Testis (tissue), 3 donors: ENCODE results near the gene ARHGAP26. TPM values are rescaled to one million over a fixed set of nuclear protein-coding genes. Genes with fewer than 3 reads are reported as not detected.

Source experiments
- DNase-seq: peaks from one replicate; pipeline ENCODE4 v3.0.0-alpha.2; 2019
- H3K27ac ChIP-seq, 2 donors: fragments of 200-600 bp; sonication (generic); one replicate each; pipeline ENCODE4 v1.5.1; 2019
- H3K27me3 ChIP-seq: fragments of 200-600 bp; sonication (generic); one replicate; pipeline ENCODE4 v1.5.1; 2019
- H3K36me3 ChIP-seq: fragments of 200-600 bp; sonication (generic); one replicate; pipeline ENCODE4 v1.5.1; 2017; ENCODE audit warnings: low read depth; ENCODE audit errors: missing control alignments
- H3K4me1 ChIP-seq: fragments of 200-600 bp; sonication (generic); one replicate; pipeline ENCODE4 v1.5.1; 2019
- H3K4me3 ChIP-seq, 2 donors: fragments of 200-600 bp; sonication (generic); one replicate each; pipeline ENCODE4 v1.5.1; 2017 to 2019
- H3K9me3 ChIP-seq: fragments of 200-600 bp; sonication (generic); one replicate; pipeline ENCODE4 v1.5.1; 2017
- POLR2A ChIP-seq: fragments of 450-650 bp; IDR thresholded peaks from one replicate; pipeline ENCODE4 v1.6.1; 2017; ENCODE audit warnings: antibody characterized with exemption, mild to moderate bottlenecking, moderate library complexity
- WGBS, 2 donors: methylation state at CpG; one replicate each; pipeline ENCODE4 v1.1.5; 2018; 5-methylcytosine and 5-hydroxymethylcytosine counted together
- intact Hi-C: fragments of 100-400 bp; cut with DNase I; formaldehyde crosslinking; loops from one replicate; pipeline ENCODE4 v1.15.1; 2023; ENCODE audit warnings: low total_unique reads
- polyA plus RNA-seq: library from polyadenylated mRNA; stranded (reverse); fragments of 350-450 nt; fragmentation: Illumina TruSeq; extraction: RNeasy Lipid Tissue Mini Kit (QIAGEN cat#74804); gene quantifications from one replicate; pipeline ENCODE4 v1.2.3, GENCODE V29; 2014; ENCODE audit warnings: low read depth, low replicate concordance; ENCODE audit not compliant: insufficient read depth
- total RNA-seq, 2 donors: library from RNA; depleted of rRNA; stranded (reverse); fragments of >200 nt; gene quantifications; one replicate each; pipeline ENCODE4 v1.2.3, GENCODE V29; 2016
- TF ChIP-seq, protein P1 (sequence below), 3 experiments: fragments of 450-650 bp in 2 of 3; fragments of 200-600 bp in 1 of 3; sonication (generic) in 1 of 3; IDR thresholded peaks; one replicate each; pipeline ENCODE4 v1.5.1; 2016 to 2019; ENCODE audit warnings: antibody characterized with exemption in 3 of 3, mild to moderate bottlenecking in 2 of 3, moderate library complexity in 1 of 3

ARHGAP26 gene
- total and polyA plus RNA-seq, 3 donors from 2014 or later = 33.8 to 98.7 (median 95.7) TPM

DNA sequence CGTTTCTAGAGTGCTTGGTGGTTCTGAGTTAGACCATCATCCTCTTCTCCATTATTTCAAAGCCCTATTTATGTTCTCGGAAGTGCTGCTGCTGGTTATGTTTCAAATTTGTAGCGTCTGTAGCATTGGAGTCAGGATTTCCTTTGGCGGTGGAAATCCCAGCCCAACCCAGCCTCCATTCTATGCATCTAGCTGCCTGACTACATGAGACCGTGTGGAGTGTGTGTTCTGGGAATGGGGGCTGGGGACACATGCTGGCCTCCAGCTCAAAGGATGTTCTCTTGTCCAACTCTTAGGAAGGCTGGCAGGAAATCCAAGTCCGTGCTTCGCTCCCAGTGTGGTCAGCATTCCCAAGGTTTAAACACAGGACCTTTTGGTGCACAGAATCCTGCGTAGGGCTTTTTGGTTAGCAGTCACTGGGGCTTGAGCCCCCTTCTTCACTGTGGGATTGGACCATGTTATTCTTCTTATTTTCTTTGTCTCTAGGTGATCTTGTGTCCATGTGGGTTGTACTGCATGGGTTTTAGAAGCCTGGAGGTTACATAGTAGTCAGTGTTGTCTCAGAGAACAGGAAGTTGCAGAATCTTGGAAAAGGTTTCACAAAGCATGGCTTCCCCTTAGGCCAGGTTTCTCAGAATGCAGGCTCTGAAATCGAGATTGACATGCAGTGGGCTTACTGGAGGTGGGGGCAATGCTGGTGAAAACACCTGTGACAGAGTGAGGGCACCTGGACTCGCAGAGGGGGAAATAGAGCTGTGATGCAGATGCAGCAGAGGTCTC, 132.2 kb downstream of the ARHGAP26 start:
- peaks cover 4% of the 10 kb centered on the region for H3K4me1 ChIP-seq
- WGBS, 2 donors = 81 to 82% methylated on average over 10 of the region's 10 CpGs
- no peak overlapping the region for H3K4me3 ChIP-seq
- no peaks in the 10 kb centered on the region for H3K27me3 ChIP-seq
- intact Hi-C loops = no loop called here
- H3K36me3 ChIP-seq = no peaks in the 10 kb centered on the region
- DNase-seq = no peak
- TF ChIP-seq POLR2A = no peak
- TF ChIP-seq, protein P1, sequence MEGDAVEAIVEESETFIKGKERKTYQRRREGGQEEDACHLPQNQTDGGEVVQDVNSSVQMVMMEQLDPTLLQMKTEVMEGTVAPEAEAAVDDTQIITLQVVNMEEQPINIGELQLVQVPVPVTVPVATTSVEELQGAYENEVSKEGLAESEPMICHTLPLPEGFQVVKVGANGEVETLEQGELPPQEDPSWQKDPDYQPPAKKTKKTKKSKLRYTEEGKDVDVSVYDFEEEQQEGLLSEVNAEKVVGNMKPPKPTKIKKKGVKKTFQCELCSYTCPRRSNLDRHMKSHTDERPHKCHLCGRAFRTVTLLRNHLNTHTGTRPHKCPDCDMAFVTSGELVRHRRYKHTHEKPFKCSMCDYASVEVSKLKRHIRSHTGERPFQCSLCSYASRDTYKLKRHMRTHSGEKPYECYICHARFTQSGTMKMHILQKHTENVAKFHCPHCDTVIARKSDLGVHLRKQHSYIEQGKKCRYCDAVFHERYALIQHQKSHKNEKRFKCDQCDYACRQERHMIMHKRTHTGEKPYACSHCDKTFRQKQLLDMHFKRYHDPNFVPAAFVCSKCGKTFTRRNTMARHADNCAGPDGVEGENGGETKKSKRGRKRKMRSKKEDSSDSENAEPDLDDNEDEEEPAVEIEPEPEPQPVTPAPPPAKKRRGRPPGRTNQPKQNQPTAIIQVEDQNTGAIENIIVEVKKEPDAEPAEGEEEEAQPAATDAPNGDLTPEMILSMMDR (IDR thresholded peaks at IDR 0.05) = no peak
- no peaks in the 10 kb centered on the region for H3K9me3 ChIP-seq
- H3K27ac ChIP-seq = no peak overlapping the region

DNA sequence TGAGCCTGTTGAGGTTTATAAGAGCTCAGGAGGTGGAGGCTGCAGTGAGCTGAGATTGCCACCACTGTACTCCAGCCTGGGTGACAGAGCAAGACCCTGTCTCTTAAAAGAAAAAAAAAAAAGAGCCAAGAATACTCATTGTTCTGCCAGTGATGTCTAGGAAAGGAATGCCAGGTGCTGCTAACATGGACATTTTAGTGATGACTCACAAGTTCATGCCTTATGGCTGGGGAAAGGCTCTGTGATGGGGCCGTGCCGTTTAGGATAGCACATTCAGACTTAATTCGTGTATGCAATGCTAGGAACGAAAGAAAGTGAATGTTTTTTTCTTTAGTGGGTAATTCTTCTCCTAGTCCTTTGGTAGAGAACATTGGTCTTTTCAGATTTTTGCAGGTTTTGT, 134.2 kb downstream of the ARHGAP26 start:
- no peaks in the 10 kb centered on the region for H3K9me3 ChIP-seq
- WGBS, 2 donors = 91 to 94% methylated on average over 4 of the region's 4 CpGs
- peaks cover 4% of the 10 kb centered on the region for H3K4me1 ChIP-seq
- no peak for DNase-seq
- H3K4me3 ChIP-seq = no peak overlapping the region
- no peaks in the 10 kb centered on the region for H3K27me3 ChIP-seq
- H3K27ac ChIP-seq = no peak overlapping the region
- no peaks in the 10 kb centered on the region for H3K36me3 ChIP-seq
- TF ChIP-seq POLR2A = no peak
- TF ChIP-seq, protein P1 (IDR thresholded peaks at IDR 0.05) = no peak
- intact Hi-C loops = no loop called here

DNA sequence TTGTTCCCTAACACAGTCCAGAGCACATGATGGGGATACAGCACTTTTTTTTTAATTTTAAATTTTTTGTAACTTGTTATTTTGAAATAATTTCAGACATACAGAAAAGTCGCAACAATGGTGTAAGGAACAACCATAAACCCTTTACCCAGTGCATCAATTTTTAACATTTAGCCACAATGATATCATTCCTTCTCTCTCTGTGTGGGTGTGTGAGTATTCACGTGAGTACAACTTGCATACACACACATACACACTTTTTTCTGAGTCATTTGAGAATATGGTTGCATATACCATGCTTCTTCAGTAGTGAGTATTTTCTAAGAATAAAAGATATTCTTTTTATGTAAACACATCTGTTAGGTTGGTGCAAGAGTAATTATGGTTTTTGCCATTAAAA, 135.2 kb downstream of the ARHGAP26 start:
- H3K4me3 ChIP-seq = no peak overlapping the region
- intact Hi-C loops = no loop called here
- 88 to 89% methylated on average over 2 of the region's 2 CpGs for WGBS, 2 donors
- no peak for TF ChIP-seq POLR2A
- TF ChIP-seq, protein P1 (IDR thresholded peaks at IDR 0.05) = no peak
- no peak for DNase-seq
- no peak overlapping the region for H3K27ac ChIP-seq
- H3K36me3 ChIP-seq = no peaks in the 10 kb centered on the region
- no peaks in the 10 kb centered on the region for H3K27me3 ChIP-seq
- no peaks in the 10 kb centered on the region for H3K9me3 ChIP-seq
- H3K4me1 ChIP-seq = no peaks in the 10 kb centered on the region

DNA sequence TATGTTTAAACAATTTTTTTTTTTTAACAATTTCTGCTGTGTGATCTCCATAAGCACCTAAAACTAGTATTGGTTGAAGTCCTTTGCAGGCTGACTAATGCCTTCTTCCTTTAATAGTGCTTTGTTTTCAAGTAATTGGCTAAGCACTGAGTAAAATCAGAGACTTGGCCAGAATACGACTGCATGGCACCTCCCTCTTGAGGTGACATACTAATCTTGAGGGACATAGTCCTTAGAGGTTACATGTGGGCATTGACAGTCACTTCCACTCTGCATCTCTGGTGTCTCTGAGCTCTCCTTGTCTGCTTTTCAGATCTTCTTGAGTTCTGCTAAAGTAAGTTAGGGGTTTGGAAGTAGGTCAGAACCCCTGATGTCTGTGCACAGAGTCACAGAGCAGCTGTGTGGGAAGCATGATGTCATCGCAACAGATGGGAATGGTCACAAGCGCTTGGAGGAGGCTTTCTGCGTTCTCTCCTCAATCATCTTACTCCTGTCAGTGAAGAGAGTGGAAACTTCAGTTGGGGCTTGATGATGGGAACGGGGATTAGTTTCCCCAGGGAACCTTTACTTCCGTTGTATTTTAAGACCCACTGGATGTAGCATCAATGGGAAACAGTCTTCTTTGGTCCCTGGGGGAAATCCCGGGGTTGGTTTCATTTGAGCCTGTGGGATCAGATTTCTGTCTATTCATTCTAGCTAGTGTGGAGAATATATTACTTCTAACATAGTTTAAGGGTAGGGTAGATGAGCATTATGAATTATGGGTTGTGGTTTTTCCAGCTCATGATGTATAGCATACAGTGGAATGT, 136.9 kb downstream of the ARHGAP26 start:
- no peak overlapping the region for H3K4me3 ChIP-seq
- no peak for DNase-seq
- 86 to 88% methylated on average over 7 of the region's 7 CpGs for WGBS, 2 donors
- no peak overlapping the region for H3K27ac ChIP-seq
- H3K27me3 ChIP-seq = no peaks in the 10 kb centered on the region
- intact Hi-C loops = no loop called here
- H3K9me3 ChIP-seq = no peaks in the 10 kb centered on the region
- no peaks in the 10 kb centered on the region for H3K4me1 ChIP-seq
- no peak for TF ChIP-seq POLR2A
- TF ChIP-seq, protein P1 (IDR thresholded peaks at IDR 0.05) = no peak
- H3K36me3 ChIP-seq = no peaks in the 10 kb centered on the region
